HG02678 (cell line): Measurements from ENCODE around the gene PRSS21.

Experiments used
- ATAC-seq: cut with Tn5 transposase; IDR thresholded peaks from one replicate; pipeline ENCODE4 v1.9.1; 2021; ENCODE audit warnings: mild to moderate bottlenecking, moderate library complexity; ENCODE audit not compliant: unreplicated experiment

PRSS21 gene

DNA sequence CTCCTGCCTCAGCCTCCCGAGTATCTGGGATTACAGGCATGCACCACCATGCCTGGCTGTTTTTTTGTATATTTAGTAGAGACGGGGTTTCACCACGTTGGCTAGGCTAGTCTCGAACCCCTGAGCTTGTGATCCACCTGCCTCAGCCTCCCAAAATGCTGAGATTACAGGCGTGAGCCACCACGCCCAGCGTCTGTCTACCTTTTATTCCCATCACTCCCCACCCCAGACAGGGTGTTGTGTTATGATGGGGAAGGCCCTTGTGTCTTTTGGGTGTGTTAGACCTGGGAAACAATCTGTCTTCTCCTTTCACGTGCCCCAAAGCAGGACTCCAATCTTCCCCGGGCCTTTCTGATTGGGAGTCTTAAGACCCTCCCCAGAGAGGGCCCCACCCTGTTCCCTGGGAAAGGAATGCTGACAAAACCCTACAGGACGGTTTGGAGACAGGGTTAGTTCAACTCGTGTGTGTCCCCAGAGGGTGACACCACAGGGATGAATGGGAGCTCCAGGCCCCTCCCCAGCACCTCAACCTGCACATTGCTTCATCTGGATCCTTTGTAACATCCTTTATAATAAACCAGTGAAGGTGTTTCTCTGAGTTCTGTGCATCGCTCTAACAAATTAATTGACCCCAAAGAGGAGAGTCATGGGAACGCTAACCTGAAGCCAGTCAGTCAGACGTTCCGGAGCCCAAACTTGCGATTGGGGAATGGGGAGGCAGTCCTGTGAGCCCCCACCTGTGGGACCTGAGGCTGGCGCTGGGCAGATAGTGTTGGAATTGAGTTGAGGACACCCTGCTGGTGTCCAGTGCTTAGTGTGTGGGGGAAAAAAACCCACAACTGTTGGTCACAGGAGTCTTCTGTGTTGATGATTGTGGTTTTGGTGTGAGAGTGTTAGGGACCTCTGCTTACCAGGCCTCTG is 36.8 kb upstream of the PRSS21 start:
- ATAC-seq: no peak

DNA sequence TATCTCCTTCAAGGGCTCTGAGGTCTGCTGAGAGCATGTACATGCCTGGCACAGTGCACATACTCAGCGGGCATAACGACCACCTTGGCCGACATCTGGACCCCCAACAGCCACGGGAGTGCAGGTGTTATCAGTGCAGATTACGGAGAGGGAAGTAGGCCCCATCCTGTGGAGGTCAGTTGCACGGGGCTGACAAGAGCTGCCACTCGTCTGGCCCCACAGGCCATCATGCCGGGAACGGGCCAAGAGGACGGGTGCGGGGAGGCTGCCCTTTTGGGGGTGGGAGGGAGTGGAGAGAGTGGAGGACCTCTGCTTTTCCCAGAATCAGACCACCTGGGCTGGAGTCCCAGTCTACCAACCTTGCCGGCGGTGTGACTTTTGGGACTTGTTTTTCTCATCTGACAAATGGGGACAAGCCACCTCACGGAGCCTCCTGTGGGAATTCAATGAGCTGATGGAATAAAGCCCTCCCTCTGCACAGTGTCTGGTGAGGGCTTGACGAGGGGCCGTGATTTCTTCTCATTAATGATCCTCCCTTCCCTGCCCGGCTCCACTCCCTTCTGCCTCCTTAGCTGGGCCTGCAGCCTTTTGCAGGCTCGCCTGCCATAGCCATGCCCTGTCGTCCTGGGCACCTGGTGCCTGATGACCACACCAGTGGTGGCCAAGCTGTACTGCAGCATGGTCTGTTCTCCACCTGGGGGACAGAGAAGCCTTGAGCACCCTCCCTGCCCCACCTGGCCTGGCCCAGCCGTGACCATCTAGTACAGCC is 34.3 kb upstream of the PRSS21 start:
- ATAC-seq: no peak

DNA sequence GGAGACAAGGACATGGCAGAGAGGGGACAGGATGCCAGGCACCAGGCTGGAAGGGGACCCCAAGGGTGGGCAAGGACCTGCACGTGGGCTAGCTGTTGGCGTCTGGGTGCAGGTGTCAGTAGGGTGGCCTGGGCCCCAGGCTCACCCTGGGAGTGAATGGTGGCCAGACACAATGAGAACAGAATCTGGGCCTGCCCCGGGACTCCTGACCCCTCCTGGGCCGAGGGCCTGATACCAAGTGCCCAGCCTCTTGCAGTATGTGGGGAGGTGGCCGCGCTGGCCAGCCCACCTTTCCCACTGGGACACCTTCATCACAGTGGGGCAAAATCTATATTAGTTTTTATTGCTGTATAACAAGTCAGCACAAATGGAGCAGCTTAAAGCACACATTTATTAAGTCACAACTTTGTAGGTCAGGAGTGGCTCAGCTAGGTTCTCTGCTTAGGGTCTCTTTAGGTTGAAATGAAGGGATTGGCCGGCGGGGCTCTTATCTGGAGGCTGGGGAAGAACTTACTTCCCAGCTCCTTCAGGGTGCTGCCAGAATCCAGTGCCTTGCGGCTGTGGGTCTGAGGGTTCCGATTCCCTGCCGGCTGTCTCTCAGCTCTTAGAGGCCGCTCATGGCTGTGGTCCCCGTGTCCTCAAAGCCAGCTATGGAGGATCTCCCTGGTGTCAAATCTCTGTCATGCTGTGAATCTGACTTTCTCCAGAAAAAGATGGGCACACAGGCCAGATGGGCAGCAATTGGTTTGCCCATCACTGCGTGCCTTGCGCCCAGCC is 33.3 kb upstream of the PRSS21 start:
- no peak for ATAC-seq

DNA sequence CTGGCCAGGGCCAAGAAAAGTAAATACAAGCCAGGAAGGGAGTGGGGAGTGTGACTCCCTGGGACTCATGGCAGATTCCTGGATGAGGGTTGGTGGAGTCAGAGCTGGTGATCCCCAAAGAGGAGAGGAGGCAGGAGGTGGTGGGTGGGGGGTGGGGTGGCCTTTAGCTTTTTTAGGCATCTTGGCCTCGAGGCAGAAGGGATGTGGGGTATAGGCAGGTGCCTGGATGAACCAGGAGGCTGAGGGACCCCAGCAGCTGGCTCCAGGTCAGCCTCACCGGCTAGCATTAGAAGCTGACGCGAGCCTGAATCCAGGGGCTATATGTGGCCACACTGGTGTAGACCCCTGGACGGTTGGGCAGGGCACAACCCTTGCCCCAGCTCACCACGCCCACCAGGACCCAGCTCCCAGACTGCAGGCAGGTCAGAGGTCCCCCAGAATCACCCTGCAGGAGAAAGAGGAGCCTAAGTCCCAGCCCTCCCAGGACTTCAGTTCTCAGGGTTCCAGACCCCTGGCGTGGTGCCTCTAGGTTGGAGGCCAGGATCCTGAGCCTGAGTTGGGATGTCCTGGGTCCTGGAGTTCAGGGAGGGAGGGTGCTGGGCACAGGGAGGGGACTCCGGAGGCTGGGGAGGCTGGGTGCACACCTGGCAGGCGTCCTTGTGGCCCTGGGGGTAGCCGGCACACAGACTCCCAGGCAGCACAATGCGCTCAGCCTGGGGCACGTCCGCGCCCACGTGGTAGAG is 32.5 kb upstream of the PRSS21 start:
- no peak for ATAC-seq

DNA sequence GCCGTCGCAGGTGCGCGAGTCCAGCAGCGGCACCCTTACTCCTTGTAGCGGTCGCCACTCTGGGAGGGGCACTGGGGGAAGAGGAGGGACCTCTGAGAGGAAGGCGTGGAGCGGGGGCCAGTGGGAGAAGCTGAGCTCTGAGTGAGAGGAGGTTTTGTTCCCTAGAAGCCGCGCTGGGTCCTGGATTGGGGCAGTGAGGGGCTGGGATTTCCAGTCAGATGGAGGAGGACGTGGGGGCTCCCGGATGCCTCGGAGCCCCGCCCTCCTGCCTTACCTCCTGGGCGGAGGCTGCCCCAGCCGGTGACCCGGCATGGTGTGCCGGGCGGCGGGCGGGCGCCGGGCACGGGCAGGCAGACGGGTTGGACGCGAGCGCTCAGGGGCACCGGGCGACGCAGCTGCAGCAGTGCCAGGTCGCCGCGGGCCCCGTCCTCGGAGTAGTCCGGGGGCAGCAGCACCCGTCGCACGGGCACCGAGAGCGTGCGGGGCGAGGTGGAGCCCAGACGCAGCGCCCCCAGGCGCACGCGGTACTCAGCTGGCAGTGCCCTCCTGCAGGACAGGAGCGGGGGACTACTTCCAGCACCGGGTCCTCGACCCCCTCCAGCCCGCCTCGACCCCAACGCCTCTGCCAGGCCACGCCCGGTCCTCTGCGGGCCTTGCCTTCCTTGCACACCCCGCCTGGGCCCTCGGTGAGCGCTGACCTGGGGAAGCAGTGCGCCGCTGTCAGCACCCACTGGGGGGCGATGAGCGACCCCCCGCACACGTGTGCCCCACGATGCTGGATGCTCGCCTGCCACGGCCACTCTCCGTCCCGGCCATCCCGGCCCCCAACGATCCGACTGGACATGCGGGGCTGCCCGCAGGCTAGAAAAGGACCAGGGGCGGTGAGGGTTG is 31.7 kb upstream of the PRSS21 start:
- no peak for ATAC-seq

DNA sequence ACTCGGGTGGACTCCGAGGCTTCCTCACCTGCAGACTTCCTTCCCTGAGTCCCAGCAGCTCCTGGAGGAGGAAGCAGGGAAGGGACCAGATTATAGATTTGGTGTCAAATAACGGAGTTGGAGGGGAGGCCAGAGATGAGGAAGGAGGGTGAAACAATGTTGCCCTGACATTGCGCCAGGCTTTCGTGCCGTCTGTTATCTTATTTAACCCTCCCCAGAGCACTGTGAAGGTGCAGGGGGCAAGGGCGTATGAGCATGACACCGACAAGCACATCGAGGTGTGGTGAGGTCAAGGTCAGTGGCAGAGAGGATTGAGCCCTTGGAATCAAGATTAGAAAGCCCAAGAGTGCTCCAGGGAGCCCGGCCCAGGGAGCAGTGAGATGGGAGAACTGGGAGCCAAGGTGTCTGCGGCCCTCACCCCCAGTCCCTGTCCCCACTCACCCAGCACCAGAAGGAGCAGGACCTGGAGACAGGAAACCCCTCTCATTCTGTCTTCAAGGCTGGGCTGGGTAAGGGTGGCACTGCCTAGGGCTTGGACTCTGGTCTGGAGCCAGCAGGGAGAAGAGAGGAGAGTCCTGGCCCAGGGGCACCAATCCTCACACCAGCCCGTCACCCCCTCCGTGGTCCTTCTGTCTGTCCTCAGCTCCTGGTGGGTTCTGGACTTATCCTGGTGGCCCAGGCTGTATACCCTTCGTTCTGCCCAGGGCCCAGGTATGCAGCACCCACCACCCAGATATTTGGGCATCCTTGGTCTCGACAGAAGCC is 30.8 kb upstream of the PRSS21 start:
- ATAC-seq: no peak

DNA sequence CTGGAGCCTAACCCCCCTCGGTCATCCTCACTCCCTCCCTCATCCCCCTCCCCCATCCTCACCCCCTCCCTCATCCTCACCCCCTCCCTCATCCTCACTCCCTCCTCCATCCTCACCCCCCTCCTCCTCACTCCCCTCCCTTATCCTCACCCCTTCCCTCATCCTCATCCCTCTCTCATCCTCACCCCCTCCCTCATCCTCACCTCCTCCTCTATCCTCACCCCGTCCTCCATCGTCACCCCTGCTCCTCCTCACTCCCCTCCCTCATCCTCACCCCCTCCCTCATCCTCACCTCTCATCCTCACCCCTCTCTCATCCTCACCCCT is 30.2 kb upstream of the PRSS21 start:
- ATAC-seq: no peak

DNA sequence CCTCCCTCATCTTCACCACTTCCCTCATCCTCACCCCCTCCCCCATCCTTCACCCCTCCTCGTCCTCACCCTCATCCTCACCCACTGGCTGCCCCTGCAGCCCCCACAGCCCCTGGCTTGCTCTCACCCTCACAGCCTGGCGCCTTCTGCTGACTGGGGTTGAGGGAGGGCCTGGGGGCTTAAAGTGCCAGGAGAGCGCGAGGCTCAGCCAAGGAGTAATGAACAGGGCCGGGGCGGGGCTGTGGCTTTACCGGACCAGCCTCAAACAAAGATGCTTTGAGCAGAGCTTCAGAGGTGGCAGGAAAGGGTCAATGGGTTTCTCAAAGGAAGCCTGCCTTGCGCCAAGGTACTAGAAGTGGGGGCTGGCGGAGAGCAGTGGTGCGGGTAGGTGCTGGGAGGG is 29.6 kb upstream of the PRSS21 start, which contains the start of gene PRSS33:
PRSS33 (minus strand) TSS at position 155 of the 400 bp plus-strand sequence. CDS start 1,013 bp downstream, outside the sequence.
- ATAC-seq: no peak

DNA sequence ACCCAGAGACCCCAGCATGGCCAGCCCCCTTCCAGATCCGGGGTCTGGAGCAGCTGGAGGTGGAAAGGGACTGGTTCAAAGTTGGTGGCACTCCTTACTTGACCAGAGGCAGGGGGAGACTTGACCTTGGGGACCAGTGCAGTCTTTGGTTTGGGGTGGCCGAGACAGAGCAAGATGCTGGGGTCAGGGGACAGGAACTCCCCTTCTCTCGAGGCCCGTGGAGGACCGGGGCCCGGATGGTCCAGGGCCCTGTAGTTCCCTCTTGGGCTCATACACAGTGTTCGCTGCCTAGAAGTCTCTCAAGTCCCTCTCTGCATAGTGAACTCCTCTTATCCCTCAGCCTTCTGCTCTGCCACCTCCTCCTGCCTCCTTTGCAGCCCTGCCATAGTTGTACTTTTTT is 29.1 kb upstream of the PRSS21 start:
- no peak for ATAC-seq

DNA sequence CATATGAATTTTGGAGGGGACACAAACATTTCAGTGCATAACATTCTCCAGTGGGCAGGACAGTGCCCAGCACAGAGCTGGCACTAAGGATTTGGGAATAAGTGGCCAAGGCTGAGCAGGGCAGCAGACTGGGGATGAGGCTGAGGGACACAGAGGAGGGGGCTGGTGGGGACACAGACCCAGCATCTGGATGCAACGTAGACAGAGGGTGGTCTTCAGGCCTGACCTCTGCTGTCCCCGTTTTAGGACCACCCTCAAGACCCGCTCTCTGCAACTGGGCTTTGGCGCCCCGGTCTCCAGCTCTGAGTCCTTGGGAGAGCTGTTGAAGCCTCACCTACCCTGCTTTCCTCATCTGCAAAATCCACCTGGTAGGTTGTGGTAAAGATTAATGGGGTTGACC is 26.4 kb upstream of the PRSS21 start:
- no peak for ATAC-seq

DNA sequence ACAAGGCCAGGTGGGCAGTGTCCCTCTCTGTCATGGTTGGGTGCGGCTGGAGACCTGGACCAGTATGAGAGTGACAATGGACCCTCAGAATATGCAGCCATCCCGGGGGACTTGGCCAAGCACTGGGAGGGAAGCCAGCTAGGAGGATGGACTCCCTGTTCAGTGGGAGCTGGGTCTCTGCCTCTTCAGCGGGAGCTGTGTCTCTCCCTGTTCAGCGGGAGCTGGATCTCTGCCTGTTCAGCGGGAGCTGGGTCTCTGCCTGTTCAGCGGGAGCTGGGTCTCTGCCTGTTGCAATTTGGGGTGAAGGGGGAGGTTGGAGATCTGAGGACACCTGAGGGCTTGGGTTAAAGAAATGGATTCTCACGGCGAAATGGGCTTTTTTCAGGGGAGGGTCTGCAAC is 25.9 kb upstream of the PRSS21 start:
- no peak for ATAC-seq

DNA sequence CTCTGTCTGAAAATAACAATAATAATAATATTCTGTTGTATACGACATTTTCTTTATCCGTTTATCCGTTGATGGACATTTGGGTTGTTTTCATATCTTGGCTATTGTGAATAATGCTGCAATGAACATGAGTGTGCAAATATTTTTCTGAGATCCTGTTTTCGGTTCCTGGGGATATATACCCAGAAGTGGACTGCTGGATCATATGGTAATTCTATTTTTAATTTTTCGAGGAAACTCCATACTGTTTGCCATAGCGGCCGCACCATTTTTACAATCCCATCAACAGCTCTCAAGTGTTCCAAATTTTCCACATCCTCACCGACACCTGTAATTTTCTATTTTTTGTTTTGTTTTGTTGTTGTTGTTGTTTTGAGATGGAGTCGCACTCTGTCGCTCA is 24.1 kb upstream of the PRSS21 start:
- no peak for ATAC-seq

DNA sequence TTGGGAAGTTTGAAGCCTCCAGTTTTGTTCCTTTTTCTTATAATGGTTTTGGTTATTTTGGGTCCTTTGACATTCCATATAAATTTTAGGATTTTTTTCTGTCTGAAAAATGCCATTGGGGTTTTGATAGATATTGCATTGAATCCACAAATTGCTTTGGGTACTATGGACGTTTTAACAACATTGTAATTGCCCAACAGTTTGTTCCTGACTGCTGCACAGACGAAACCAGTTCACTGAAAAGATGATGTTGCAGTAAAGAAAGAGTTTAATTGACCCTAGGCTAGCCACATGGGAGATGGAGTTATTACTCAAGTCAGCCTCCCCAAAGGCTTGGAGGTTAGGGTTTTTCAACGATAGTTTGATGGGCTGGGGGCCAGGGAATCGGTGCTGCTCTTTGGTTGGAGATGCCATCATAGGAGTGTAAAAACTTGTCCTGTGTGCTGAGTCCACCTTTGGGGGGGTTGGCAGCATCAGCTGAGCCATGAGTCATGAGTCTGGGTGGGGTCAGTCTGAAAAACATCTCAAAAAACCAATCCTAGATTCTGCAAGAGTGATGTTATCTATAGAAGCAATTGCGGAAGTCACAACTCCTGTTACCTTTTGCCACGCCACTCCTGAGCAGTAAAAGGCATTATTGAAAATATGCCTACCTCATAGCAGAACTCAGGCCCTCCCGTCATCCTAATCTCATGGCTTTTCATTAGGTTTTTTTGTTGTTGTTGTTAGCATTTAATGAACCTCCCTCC is 21.5 kb upstream of the PRSS21 start:
- ATAC-seq: no peak

DNA sequence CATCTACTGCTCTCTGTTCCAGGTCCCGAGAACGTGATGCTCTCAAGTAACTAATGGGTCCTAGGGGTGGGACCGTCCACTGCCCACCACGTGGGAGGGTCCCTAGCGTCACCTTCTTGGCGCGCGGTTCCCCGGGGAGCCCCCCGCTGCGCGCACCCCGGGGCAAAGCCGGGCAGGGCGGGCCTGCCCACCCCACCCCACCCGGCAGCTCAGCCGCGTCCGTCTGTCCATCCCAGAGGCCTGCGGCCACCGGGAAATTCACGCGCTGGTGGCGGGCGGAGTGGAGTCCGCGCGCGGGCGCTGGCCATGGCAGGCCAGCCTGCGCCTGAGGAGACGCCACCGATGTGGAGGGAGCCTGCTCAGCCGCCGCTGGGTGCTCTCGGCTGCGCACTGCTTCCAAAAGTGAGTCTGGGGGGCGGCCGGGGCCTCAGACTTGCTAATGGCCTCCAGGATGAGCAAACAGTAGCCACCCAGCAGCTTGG is 18.3 kb upstream of the PRSS21 start:
- no peak for ATAC-seq

DNA sequence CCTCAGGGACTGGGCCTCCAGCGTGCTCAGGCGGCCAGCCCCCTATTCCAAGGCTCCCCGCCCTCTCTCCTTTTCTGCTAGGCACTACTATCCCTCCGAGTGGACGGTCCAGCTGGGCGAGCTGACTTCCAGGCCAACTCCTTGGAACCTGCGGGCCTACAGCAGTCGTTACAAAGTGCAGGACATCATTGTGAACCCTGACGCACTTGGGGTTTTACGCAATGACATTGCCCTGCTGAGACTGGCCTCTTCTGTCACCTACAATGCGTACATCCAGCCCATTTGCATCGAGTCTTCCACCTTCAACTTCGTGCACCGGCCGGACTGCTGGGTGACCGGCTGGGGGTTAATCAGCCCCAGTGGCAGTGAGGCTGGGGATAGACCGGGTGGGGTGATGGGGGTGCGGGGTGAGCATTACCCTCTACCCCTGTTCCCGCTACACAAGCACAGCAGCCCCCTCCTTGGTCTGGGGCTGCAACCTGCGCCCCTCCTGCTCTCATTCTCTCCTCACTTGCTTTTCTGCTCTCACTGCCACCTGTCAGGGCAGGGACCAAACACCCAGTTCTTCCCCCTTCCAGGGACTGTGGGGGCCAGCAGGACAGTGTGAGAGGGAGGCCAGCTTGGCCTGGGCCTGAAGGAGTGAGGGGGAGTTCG is 17.7 kb upstream of the PRSS21 start:
- ATAC-seq: no peak

DNA sequence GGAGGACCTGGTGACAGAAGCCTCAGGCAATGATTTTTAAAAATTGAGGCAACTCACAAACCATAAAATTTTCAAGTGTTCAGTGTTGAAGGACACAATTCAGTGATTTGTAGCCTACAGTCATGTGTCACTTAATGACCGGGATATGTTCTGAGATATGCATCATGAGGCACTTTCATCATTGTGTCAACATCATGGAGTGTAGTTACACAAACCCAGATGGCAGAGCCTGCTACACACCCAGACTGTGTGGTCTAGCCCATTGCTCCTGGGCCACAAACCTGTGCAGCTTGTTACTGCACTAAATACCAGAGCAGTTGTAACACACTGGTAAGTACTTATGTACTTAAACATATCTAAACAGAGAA is 17.2 kb upstream of the PRSS21 start:
- ATAC-seq: no peak

DNA sequence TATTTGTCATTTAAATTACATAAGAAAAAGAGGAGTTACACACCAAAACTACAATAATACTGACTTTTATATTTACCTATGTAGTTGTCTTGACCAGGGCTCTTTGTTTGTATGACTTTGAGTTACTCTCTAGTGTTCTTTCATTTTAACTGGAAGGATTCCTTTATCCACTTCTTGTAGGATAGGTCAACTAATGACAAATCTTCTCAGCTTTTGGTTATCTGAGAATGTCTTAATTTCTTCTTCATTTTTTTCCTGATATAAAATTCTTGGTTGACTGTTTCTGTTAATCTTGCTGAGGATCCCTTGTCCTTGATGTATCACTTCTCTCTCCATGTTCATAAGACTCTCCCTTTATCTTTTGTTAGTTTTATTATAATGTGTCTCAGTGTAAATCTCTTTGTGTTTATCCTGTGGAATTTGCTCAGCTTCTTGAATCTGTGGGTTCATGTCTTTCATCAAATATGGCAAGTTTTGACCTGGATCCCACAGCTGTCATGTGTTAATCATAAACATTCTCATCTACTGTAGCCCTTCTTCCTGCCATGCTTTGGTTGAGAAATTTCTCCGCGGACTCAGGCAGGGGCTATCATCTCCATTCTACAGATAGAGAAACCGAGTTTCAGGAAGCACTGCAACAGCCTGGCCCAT is 13.4 kb upstream of the PRSS21 start:
- no peak for ATAC-seq
